CD4-positive, alpha-beta T cell (primary cell): ENCODE results near the gene REV1. TPM values are rescaled to one million over a fixed set of nuclear protein-coding genes. Genes with fewer than 3 reads are reported as not detected.

Source experiments
- ATAC-seq: fragments of 200-7000 bp; cut with Tn5 transposase; one replicate; pipeline ENCODE4 v1.10.0; 2022; ENCODE audit warnings: mild to moderate bottlenecking; ENCODE audit not compliant: poor library complexity
- CTCF ChIA-PET: fragments of 350-600 bp; sonication (Branson Sonifier 250); formaldehyde crosslinking; loops from one replicate; lab custom pipeline; 2021; ENCODE audit warnings: antibody characterized with exemption, inconsistent platforms; lab: Charles Lee
- POLR2A ChIA-PET: fragments of 350-600 bp; sonication (Branson Sonifier 250); formaldehyde crosslinking; loops from one replicate; lab custom pipeline; 2021; ENCODE audit warnings: antibody characterized with exemption, inconsistent platforms; lab: Charles Lee
- DNase-seq, 14 experiments: peaks; one replicate each; pipeline ENCODE4 v3.0.0-alpha.2; 2013 to 2020; ENCODE audit warnings: mixed read lengths in 2 of 14
- H3K27ac ChIP-seq, 2 donors: one replicate each; pipeline versions ENCODE4 v1.5.1 to v1.7.0; 2013; ENCODE audit warnings: low read length in 2 of 2, low read depth in 1 of 2, mild to moderate bottlenecking in 1 of 2
- H3K27me3 ChIP-seq, 2 experiments: 1 replicate in 1 of 2; 2 replicates in 1 of 2; pipeline versions ENCODE4 v1.6.1 to v1.7.0; 2013; ENCODE audit warnings: low read length in 2 of 2, control low read depth in 1 of 2, mild to moderate bottlenecking in 1 of 2, moderate library complexity in 1 of 2; ENCODE audit not compliant: insufficient read depth in 2 of 2, control insufficient read depth in 1 of 2
- H3K36me3 ChIP-seq: one replicate; pipeline ENCODE4 v1.6.1; 2013; ENCODE audit warnings: low read length, control low read depth; ENCODE audit not compliant: insufficient read depth
- H3K4me1 ChIP-seq: one replicate; pipeline ENCODE4 v1.6.1; 2013; ENCODE audit warnings: low read length, control low read depth; ENCODE audit not compliant: insufficient read depth
- H3K4me3 ChIP-seq: one replicate; pipeline ENCODE4 v1.5.1; 2013; ENCODE audit warnings: mild to moderate bottlenecking, low read length, moderate library complexity
- H3K9me3 ChIP-seq, 2 experiments: 1 replicate in 1 of 2; 2 replicates in 1 of 2; pipeline versions ENCODE4 v1.6.1 to v1.7.0; 2013; ENCODE audit warnings: low read length in 2 of 2, mild to moderate bottlenecking in 2 of 2, control low read depth in 1 of 2, moderate library complexity in 1 of 2; ENCODE audit not compliant: control insufficient read depth in 1 of 2, insufficient read depth in 1 of 2
- H3K27ac Mint-ChIP-seq: one replicate; pipeline ENCODE4 v1.8.0; 2020; ENCODE audit warnings: mixed read lengths
- H3K27me3 Mint-ChIP-seq: one replicate; pipeline ENCODE4 v1.8.0; 2021; ENCODE audit warnings: mixed read lengths
- H3K36me3 Mint-ChIP-seq: one replicate; pipeline ENCODE4 v1.8.0; 2021; ENCODE audit warnings: low read depth, mixed read lengths
- H3K4me1 Mint-ChIP-seq: one replicate; pipeline ENCODE4 v1.8.0; 2021; ENCODE audit warnings: low read depth, mixed read lengths
- H3K4me3 Mint-ChIP-seq: one replicate; pipeline ENCODE4 v1.8.0; 2020; ENCODE audit warnings: mild to moderate bottlenecking, mixed read lengths
- H3K9me3 Mint-ChIP-seq: one replicate; pipeline ENCODE4 v1.8.0; 2020; ENCODE audit warnings: mixed read lengths
- intact Hi-C, 2 experiments: fragments of 100-400 bp; cut with DNase I in 1 of 2; cut with micrococcal nuclease in 1 of 2; formaldehyde crosslinking; loops; one replicate each; pipeline versions ENCODE4 v1.15.1 to v1.9.0; 2023 to 2025; cut with DNase I, micrococcal nuclease
- total RNA-seq, 174 experiments: library from RNA in 2 of 174; stranded (reverse) in 2 of 174; gene quantifications; one replicate each; pipeline ENCODE4 v1.2.3 and lab custom pipeline; 2021 to 2026
- TF ChIP-seq, protein P1 (sequence below): fragments of 200-600 bp; IDR thresholded peaks from one replicate; pipeline ENCODE4 v1.8.0; 2022; ENCODE audit warnings: antibody characterized with exemption, mild to moderate bottlenecking

REV1 gene
- total RNA-seq, 2 experiments from 2014 or later: 39.8 TPM

DNA sequence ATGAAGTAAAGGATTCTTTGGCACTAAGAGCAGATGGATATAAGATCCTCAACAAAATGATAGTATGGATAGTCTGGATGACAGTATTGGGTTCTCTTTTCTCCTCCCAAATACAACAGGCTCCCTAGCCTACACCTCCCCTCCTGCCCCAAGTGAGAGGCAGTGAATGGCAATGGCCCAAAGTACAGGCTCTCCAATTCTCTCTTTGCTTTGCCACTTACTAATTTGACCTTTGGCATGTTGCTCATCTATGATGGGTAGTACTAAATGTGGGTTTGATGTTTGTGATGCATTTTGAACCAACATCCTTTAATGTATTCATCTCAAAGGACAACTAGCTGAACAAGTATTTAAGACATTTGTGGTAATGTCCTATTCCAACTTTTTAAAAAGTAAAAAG lies 86.7 kb downstream of the REV1 start:
- ChIA-PET POLR2A (no interaction called here), CTCF (no interaction called here)
- Mint-ChIP-seq H3K27me3 (no peaks in the 10 kb centered on the region), H3K36me3 (peaks cover 82% of the 10 kb centered on the region), H3K27ac (peak overlapping the region; percentile 65), H3K4me1 (peaks cover 12% of the 10 kb centered on the region), H3K4me3 (no peak overlapping the region), H3K9me3 (no peaks in the 10 kb centered on the region)
- peaks cover 84% of the 10 kb centered on the region for H3K36me3 ChIP-seq
- no peaks in the 10 kb centered on the region for H3K27me3 ChIP-seq
- H3K4me1 ChIP-seq: no peaks in the 10 kb centered on the region
- H3K27ac ChIP-seq: no peak overlapping the region
- TF ChIP-seq, protein P1, sequence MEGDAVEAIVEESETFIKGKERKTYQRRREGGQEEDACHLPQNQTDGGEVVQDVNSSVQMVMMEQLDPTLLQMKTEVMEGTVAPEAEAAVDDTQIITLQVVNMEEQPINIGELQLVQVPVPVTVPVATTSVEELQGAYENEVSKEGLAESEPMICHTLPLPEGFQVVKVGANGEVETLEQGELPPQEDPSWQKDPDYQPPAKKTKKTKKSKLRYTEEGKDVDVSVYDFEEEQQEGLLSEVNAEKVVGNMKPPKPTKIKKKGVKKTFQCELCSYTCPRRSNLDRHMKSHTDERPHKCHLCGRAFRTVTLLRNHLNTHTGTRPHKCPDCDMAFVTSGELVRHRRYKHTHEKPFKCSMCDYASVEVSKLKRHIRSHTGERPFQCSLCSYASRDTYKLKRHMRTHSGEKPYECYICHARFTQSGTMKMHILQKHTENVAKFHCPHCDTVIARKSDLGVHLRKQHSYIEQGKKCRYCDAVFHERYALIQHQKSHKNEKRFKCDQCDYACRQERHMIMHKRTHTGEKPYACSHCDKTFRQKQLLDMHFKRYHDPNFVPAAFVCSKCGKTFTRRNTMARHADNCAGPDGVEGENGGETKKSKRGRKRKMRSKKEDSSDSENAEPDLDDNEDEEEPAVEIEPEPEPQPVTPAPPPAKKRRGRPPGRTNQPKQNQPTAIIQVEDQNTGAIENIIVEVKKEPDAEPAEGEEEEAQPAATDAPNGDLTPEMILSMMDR: no peak
- no peak for DNase-seq
- intact Hi-C loops: loop anchor here in 1 of 2 experiments (5.0 kb wide), 1 partner anchor 89 kb away; the partner anchor contains the start of gene REV1
- no peak for ATAC-seq
- no peaks in the 10 kb centered on the region for H3K9me3 ChIP-seq
- H3K4me3 ChIP-seq: no peak overlapping the region

DNA sequence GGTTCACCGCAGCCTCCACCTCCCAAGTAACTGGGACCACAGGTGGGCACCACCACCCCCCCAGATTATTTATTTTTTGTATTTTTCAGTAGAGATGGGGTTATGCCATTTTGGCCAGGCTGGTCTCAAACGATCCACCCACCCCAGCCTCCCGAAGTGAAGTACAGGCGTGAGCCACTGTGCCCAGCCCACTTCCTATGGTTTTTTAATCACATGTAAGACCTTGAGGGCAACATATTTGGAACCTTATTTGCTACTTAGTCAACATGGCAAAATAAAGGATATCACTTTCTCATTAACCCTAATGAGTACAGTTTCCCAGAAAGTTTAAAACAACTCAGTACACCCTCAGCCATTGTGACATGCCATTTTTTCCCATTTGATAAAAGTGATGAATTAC lies 88.0 kb downstream of the REV1 start:
- no peak overlapping the region for H3K4me3 Mint-ChIP-seq
- peaks cover 90% of the 10 kb centered on the region for H3K36me3 ChIP-seq
- no peaks in the 10 kb centered on the region for H3K27me3 Mint-ChIP-seq
- no peak overlapping the region for H3K4me3 ChIP-seq
- ChIA-PET POLR2A (no interaction called here), CTCF (no interaction called here)
- no peaks in the 10 kb centered on the region for H3K9me3 Mint-ChIP-seq
- no peak overlapping the region for H3K27ac Mint-ChIP-seq
- TF ChIP-seq, protein P1: no peak
- no peak overlapping the region for H3K27ac ChIP-seq
- H3K36me3 Mint-ChIP-seq: peaks cover 86% of the 10 kb centered on the region
- H3K9me3 ChIP-seq: no peaks in the 10 kb centered on the region
- ATAC-seq: no peak
- peaks cover 12% of the 10 kb centered on the region for H3K4me1 Mint-ChIP-seq
- H3K4me1 ChIP-seq: no peaks in the 10 kb centered on the region
- no peak for DNase-seq
- no peaks in the 10 kb centered on the region for H3K27me3 ChIP-seq
- intact Hi-C loops: loop anchor here in 1 of 2 experiments (5.0 kb wide), 1 partner anchor 90 kb away; the partner anchor contains the start of gene REV1

DNA sequence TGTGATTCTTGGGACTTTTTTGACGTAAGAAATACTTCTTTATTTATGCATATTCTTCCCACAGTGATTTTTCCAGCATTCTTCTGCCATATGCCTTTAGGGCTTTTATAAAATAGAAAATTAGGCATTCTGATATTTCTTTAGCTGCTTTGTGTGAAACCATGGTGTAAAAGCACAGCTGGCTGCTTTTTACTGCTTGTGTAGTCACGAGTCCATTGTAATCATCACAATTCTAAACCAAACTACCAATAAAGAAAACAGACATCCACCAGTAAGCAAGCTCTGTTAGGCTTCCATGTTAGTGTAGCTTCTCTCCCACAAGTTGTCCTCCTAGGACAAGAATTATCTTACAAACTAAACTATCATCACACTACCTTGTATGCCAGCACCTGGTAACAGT lies 90.0 kb downstream of the REV1 start:
- POLR2A ChIA-PET: no interaction called here
- H3K27ac Mint-ChIP-seq: no peak overlapping the region

More for the DNA sequence above, 90.0 kb downstream of the REV1 start:
- ATAC-seq: no peak
- peaks cover 8% of the 10 kb centered on the region for H3K4me1 Mint-ChIP-seq
- H3K4me3 Mint-ChIP-seq: no peak overlapping the region
- no peaks in the 10 kb centered on the region for H3K27me3 Mint-ChIP-seq
- H3K9me3 Mint-ChIP-seq: no peaks in the 10 kb centered on the region
- Histone ChIP-seq H3K27me3 (no peaks in the 10 kb centered on the region), H3K9me3 (no peaks in the 10 kb centered on the region), H3K36me3 (peaks cover 93% of the 10 kb centered on the region), H3K4me3 (no peak overlapping the region), H3K27ac (no peak overlapping the region), H3K4me1 (no peaks in the 10 kb centered on the region)
- TF ChIP-seq, protein P1: no peak
- H3K36me3 Mint-ChIP-seq: peaks cover 88% of the 10 kb centered on the region
- no peak for DNase-seq
- CTCF ChIA-PET: no interaction called here
- intact Hi-C loops: loop anchor here in 1 of 2 experiments (5.0 kb wide), 1 partner anchor 93 kb away; the partner anchor contains the start of gene REV1
